HepG2 (cell line): ENCODE results near the gene NOB1. TPM values are rescaled to one million over a fixed set of nuclear protein-coding genes. Genes with fewer than 3 reads are reported as not detected.

ENCODE experiments used
- BCL6 ChIP-seq: IDR thresholded peaks from 2 replicates; pipeline ENCODE4 v1.6.1; 2016; ENCODE audit warnings: missing genetic modification reagents, missing compliant biosample characterization
- DNMT3B ChIP-seq: conservative IDR thresholded peaks from 2 replicates; pipeline ENCODE4 v1.6.1; 2016; ENCODE audit warnings: missing biosample characterization, control low read depth
- DR1 ChIP-seq: sonication (generic); formaldehyde crosslinking; IDR thresholded peaks from 2 replicates; pipeline ENCODE4 v1.8.0; 2021; ENCODE audit warnings: mild to moderate bottlenecking, missing genetic modification reagents, inconsistent platforms
- GTF3A ChIP-seq: sonication (generic); formaldehyde crosslinking; conservative IDR thresholded peaks from 2 replicates; pipeline ENCODE4 v1.4.0; 2020; ENCODE audit warnings: mild to moderate bottlenecking, missing genetic modification reagents
- HDAC2 ChIP-seq: sonication (generic); formaldehyde crosslinking; IDR thresholded peaks from 2 replicates; pipeline ENCODE4 v1.4.0; 2020; ENCODE audit warnings: missing genetic modification reagents
- NAIF1 ChIP-seq: sonication (generic); formaldehyde crosslinking; IDR thresholded peaks from 2 replicates; pipeline ENCODE4 v1.5.0; 2020; ENCODE audit warnings: mild to moderate bottlenecking, missing genetic modification reagents, borderline replicate concordance
- ZBTB3 ChIP-seq: sonication (generic); formaldehyde crosslinking; IDR thresholded peaks from 2 replicates; pipeline ENCODE4 v1.4.0; 2020; ENCODE audit warnings: low read depth, mild to moderate bottlenecking, moderate library complexity, missing genetic modification reagents, borderline replicate concordance
- ZNF143 ChIP-seq: sonication (generic); formaldehyde crosslinking; IDR thresholded peaks from 2 replicates; pipeline ENCODE4 v1.4.0; 2020; ENCODE audit warnings: missing genetic modification reagents
- ZNF225 ChIP-seq: sonication (generic); formaldehyde crosslinking; IDR thresholded peaks from 2 replicates; pipeline ENCODE4 v1.4.0; 2020; ENCODE audit warnings: mild to moderate bottlenecking, missing genetic modification reagents
- polyA plus RNA-seq, 8 experiments: library from polyadenylated mRNA; depleted of rRNA in 3 of 8; stranded (reverse) in 7 of 8; unstranded in 1 of 8; fragments of >200 nt; fragmentation: Illumina TruSeq in 4 of 8; extraction: Trizol in 4 of 8; gene quantifications; 2 replicates each; pipeline versions ENCODE4 v1.2.1 to v1.2.3, GENCODE V29; 2011 to 2016; ENCODE audit warnings: low read depth in 4 of 8, missing spikeins in 1 of 8, mixed read lengths in 1 of 8; ENCODE audit not compliant: insufficient read depth in 1 of 8
- total RNA-seq, 5 experiments: library from RNA; depleted of rRNA; stranded (reverse); fragments of >200 nt; fragmentation: Illumina TruSeq; extraction: Trizol; gene quantifications; 2 replicates each; pipeline ENCODE4 v1.2.3, GENCODE V29; 2016; ENCODE audit warnings: low read depth in 1 of 5
- TF ChIP-seq, protein P1 (sequence below): IDR thresholded peaks from 2 replicates; pipeline ENCODE4 v1.4.0; 2020; ENCODE audit warnings: mild to moderate bottlenecking, missing genetic modification reagents
- TF ChIP-seq, protein P2 (sequence below): sonication (generic); formaldehyde crosslinking; IDR thresholded peaks from 2 replicates; pipeline ENCODE4 v1.4.0; 2020; ENCODE audit warnings: mild to moderate bottlenecking, missing genetic modification reagents
- TF ChIP-seq, protein P3 (sequence below): sonication (generic); formaldehyde crosslinking; IDR thresholded peaks from 2 replicates; pipeline ENCODE4 v1.4.0; 2020; ENCODE audit warnings: mild to moderate bottlenecking, missing genetic modification reagents
- TF ChIP-seq, protein P4 (sequence below): sonication (generic); formaldehyde crosslinking; IDR thresholded peaks from 2 replicates; pipeline ENCODE4 v1.4.0; 2020; ENCODE audit warnings: missing genetic modification reagents, mild to moderate bottlenecking, borderline replicate concordance

Gene NOB1
- total and polyA plus RNA-seq, 2 of the 13 experiments (the other 11 are each of a cell fraction or from before 2014, with no cell fraction given) = 47.1 to 162 TPM

DNA sequence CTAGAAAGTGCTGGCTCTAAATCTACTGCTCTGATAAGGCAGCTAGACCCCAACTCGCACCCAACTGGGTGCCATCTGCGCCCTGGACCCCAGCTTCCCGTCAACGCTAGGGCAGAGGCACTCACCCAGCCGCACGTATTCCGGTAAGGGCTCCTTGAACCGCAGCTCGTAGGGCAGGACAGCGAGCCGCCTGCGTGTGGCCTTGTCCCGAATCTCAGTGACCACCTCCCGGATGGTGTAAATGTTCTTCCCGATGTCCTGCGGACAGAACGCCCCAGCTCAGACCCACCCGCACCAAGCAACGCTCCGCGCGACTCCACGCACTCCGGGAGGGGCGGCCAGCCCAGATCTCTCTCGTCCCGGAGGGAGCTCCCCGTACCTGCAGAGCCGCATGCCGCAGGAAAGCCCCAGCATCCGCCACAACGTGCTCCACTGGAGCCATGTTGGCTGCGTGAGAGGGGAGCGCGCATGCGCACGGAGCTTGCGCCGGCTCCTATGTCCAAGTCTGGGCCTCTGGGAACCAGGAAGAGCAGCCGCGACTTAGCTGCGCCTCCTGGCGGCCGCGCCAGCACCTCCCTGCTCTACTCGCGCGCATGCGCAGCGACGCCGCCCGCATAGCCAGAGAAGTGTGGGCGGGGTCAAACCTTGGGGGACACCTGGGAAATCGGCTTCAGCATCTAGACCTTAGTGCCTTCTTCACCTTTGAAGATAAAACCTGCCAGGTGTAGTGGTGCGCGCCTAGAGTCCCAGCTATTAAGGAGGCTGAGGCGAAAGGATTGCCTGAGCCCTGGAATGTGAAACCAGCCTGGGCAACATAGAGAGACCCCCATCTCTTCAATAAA lies at the start of gene NOB1 (continued):
- TF ChIP-seq, protein P1, sequence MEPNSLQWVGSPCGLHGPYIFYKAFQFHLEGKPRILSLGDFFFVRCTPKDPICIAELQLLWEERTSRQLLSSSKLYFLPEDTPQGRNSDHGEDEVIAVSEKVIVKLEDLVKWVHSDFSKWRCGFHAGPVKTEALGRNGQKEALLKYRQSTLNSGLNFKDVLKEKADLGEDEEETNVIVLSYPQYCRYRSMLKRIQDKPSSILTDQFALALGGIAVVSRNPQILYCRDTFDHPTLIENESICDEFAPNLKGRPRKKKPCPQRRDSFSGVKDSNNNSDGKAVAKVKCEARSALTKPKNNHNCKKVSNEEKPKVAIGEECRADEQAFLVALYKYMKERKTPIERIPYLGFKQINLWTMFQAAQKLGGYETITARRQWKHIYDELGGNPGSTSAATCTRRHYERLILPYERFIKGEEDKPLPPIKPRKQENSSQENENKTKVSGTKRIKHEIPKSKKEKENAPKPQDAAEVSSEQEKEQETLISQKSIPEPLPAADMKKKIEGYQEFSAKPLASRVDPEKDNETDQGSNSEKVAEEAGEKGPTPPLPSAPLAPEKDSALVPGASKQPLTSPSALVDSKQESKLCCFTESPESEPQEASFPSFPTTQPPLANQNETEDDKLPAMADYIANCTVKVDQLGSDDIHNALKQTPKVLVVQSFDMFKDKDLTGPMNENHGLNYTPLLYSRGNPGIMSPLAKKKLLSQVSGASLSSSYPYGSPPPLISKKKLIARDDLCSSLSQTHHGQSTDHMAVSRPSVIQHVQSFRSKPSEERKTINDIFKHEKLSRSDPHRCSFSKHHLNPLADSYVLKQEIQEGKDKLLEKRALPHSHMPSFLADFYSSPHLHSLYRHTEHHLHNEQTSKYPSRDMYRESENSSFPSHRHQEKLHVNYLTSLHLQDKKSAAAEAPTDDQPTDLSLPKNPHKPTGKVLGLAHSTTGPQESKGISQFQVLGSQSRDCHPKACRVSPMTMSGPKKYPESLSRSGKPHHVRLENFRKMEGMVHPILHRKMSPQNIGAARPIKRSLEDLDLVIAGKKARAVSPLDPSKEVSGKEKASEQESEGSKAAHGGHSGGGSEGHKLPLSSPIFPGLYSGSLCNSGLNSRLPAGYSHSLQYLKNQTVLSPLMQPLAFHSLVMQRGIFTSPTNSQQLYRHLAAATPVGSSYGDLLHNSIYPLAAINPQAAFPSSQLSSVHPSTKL = peak; percentile 83
- TF ChIP-seq, protein P2, sequence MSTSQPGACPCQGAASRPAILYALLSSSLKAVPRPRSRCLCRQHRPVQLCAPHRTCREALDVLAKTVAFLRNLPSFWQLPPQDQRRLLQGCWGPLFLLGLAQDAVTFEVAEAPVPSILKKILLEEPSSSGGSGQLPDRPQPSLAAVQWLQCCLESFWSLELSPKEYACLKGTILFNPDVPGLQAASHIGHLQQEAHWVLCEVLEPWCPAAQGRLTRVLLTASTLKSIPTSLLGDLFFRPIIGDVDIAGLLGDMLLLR (CRISPR knock-in tag) = peak; percentile 83
- TF ChIP-seq HDAC2 (peak; percentile 80), NAIF1 (CRISPR knock-in tag) (peak; percentile 79; the same call in 1 of the 2 replicates), ZBTB3 (CRISPR knock-in tag) (no peak), ZNF143 (CRISPR knock-in tag) (peak; percentile 83), ZNF225 (CRISPR knock-in tag) (peak; percentile 98), DR1 (0 out of 2 replicates have a peak, but pooled peaks have one; percentile 46), BCL6 (peak; percentile 46), DNMT3B (no peak; the same call in 1 of the 2 replicates), GTF3A (CRISPR knock-in tag) (peak; percentile 37; the same call in 1 of the 2 replicates)
- TF ChIP-seq, protein P3, sequence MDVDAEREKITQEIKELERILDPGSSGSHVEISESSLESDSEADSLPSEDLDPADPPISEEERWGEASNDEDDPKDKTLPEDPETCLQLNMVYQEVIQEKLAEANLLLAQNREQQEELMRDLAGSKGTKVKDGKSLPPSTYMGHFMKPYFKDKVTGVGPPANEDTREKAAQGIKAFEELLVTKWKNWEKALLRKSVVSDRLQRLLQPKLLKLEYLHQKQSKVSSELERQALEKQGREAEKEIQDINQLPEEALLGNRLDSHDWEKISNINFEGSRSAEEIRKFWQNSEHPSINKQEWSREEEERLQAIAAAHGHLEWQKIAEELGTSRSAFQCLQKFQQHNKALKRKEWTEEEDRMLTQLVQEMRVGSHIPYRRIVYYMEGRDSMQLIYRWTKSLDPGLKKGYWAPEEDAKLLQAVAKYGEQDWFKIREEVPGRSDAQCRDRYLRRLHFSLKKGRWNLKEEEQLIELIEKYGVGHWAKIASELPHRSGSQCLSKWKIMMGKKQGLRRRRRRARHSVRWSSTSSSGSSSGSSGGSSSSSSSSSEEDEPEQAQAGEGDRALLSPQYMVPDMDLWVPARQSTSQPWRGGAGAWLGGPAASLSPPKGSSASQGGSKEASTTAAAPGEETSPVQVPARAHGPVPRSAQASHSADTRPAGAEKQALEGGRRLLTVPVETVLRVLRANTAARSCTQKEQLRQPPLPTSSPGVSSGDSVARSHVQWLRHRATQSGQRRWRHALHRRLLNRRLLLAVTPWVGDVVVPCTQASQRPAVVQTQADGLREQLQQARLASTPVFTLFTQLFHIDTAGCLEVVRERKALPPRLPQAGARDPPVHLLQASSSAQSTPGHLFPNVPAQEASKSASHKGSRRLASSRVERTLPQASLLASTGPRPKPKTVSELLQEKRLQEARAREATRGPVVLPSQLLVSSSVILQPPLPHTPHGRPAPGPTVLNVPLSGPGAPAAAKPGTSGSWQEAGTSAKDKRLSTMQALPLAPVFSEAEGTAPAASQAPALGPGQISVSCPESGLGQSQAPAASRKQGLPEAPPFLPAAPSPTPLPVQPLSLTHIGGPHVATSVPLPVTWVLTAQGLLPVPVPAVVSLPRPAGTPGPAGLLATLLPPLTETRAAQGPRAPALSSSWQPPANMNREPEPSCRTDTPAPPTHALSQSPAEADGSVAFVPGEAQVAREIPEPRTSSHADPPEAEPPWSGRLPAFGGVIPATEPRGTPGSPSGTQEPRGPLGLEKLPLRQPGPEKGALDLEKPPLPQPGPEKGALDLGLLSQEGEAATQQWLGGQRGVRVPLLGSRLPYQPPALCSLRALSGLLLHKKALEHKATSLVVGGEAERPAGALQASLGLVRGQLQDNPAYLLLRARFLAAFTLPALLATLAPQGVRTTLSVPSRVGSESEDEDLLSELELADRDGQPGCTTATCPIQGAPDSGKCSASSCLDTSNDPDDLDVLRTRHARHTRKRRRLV (CRISPR knock-in tag) = peak; percentile 89
- TF ChIP-seq, protein P4, sequence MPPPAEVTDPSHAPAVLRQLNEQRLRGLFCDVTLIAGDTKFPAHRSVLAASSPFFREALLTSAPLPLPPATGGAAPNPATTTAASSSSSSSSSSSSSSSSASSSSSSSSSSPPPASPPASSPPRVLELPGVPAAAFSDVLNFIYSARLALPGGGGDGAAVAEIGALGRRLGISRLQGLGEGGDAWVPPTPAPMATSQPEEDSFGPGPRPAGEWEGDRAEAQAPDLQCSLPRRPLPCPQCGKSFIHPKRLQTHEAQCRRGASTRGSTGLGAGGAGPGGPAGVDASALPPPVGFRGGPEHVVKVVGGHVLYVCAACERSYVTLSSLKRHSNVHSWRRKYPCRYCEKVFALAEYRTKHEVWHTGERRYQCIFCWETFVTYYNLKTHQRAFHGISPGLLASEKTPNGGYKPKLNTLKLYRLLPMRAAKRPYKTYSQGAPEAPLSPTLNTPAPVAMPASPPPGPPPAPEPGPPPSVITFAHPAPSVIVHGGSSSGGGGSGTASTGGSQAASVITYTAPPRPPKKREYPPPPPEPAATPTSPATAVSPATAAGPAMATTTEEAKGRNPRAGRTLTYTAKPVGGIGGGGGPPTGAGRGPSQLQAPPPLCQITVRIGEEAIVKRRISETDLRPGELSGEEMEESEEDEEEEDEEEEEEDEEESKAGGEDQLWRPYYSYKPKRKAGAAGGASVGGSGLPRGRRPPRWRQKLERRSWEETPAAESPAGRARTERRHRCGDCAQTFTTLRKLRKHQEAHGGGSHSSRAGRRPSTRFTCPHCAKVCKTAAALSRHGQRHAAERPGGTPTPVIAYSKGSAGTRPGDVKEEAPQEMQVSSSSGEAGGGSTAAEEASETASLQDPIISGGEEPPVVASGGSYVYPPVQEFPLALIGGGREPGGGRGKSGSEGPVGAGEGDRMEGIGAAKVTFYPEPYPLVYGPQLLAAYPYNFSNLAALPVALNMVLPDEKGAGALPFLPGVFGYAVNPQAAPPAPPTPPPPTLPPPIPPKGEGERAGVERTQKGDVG = peak; percentile 99; the same call in 1 of the 2 replicates
